Activated CD4-positive, alpha-beta T cell treated with anti-CD3 and anti-CD28 coated beads, Interleukin-2, amount 10 ng/mL, durations not matched to agents 24 days and 14 days (primary cell): ENCODE results near the gene JPT2. TPM values are rescaled to one million over a fixed set of nuclear protein-coding genes. Genes with fewer than 3 reads are reported as not detected.
"Not testable (repeated sequence)": the region's sequence is repeated elsewhere in the genome, so short reads cannot be mapped to it uniquely, and the experiment has no call there.

ENCODE experiments used
- DNase-seq: peaks from one replicate; pipeline ENCODE4 v3.0.0; 2022
- H3K27ac Mint-ChIP-seq: one replicate; pipeline ENCODE4 v1.8.0; 2022; ENCODE audit warnings: mild to moderate bottlenecking, mixed read lengths
- H3K27me3 Mint-ChIP-seq: one replicate; pipeline ENCODE4 v1.8.0; 2022; ENCODE audit warnings: mixed read lengths
- H3K36me3 Mint-ChIP-seq: one replicate; pipeline ENCODE4 v1.8.0; 2022; ENCODE audit warnings: low read depth, mild to moderate bottlenecking, mixed read lengths
- H3K4me1 Mint-ChIP-seq: one replicate; pipeline ENCODE4 v1.8.0; 2021; ENCODE audit warnings: mixed read lengths
- H3K4me3 Mint-ChIP-seq: one replicate; pipeline ENCODE4 v1.8.0; 2022; ENCODE audit warnings: mild to moderate bottlenecking, moderate library complexity, mixed read lengths
- H3K9me3 Mint-ChIP-seq: one replicate; pipeline ENCODE4 v1.8.0; 2021; ENCODE audit warnings: mixed read lengths
- intact Hi-C: fragments of 100-400 bp; cut with micrococcal nuclease; formaldehyde crosslinking; loops from one replicate; pipeline ENCODE4 v1.15.1; 2023
- total RNA-seq: library from RNA; stranded (reverse); gene quantifications from 2 replicates; pipeline ENCODE4 v1.2.3, GENCODE V29; 2022

Gene JPT2
- total RNA-seq, 1 donor from 2014 or later: 119 TPM

DNA sequence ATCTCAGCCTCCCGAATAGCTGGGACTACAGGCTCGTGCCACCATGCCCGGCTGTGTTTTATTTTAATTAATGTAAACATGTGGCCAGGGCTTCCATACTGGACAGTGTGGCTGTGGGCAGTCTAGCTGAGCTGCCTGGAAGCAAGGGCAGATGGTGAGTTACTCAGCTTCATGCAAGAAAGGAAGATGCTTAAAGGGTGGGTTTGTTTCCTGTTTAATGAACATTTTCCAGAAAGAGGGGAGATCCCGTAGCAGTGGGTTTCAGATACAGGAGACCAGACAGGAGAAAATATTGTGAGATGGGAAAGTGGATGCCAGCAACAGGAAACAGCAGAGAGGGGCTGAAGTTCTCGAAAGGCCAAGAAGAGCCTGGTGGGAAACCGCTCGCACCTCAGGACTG is 35.3 kb downstream of the JPT2 start:
- H3K9me3 Mint-ChIP-seq: no peaks in the 10 kb centered on the region
- peaks cover 7% of the 10 kb centered on the region for H3K4me1 Mint-ChIP-seq
- DNase-seq: no peak
- H3K4me3 Mint-ChIP-seq: no peak overlapping the region
- no peak overlapping the region for H3K27ac Mint-ChIP-seq
- intact Hi-C loops: no loop called here
- peaks cover 3% of the 10 kb centered on the region for H3K36me3 Mint-ChIP-seq
- H3K27me3 Mint-ChIP-seq: no peaks in the 10 kb centered on the region

DNA sequence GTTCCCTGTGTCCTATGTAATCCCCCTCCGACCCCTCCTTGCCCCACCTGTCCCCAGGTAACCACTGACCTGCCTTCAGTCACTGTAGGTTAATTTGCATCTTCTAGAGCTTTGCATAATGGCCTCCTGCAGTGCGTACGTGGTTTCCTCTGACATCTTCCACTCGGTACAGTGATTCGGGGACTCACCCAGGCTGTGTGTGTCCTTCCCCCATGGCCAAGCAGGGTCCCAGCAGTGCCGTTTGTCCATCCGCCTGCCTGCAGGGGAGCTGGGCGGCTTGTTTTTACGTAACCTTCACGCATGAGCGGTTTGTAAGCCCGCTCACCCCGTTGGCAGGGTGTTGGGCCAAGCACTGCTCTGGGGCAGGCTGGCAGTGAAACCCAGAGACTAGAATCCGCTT is 35.9 kb downstream of the JPT2 start:
- no peak overlapping the region for H3K27ac Mint-ChIP-seq
- H3K9me3 Mint-ChIP-seq: no peaks in the 10 kb centered on the region
- peaks cover 3% of the 10 kb centered on the region for H3K36me3 Mint-ChIP-seq
- H3K4me1 Mint-ChIP-seq: peaks cover 7% of the 10 kb centered on the region
- DNase-seq: no peak
- intact Hi-C loops: no loop called here
- H3K27me3 Mint-ChIP-seq: no peaks in the 10 kb centered on the region
- H3K4me3 Mint-ChIP-seq: no peak overlapping the region

DNA sequence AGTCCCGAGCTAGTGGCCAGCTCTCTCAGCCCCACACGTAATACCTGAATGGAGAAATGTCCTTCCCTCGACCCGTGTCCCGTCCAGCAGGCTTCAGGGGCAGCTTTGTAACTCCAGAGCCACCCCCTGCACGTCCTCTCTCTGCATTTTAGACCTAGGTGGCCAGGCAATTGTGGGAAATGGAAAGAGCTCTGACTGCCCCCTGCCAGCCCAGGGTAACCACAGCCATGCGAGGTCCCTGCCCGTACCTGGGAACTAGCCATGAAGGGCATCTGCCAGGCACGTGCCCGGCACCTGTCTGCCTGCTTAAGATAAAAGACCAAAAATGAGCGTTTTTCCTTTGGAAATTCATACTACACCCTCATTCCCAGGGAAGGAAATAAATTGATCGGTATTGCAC is 37.1 kb downstream of the JPT2 start:
- H3K36me3 Mint-ChIP-seq: peaks cover 1% of the 10 kb centered on the region
- peaks cover 8% of the 10 kb centered on the region for H3K4me1 Mint-ChIP-seq
- H3K9me3 Mint-ChIP-seq: no peaks in the 10 kb centered on the region

DNA sequence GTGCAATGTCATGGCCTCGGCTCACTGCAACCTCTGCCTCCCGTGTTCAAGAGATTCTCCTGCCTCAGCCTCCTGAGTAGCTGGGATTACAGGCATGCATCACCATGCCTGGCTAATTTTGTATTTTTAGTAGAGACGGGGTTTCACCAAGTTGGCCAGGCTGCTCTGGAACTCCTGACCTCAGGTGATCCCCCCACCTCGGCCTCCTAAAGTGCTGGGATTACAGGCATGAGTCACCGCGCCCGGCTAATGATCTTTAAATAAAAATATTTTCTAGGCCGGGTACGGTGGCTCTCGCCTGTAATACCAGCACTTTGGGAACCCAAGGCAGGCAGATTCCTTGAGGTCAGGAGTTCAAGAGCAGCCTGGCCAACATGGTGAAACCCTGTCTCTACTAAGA is 40.2 kb downstream of the JPT2 start:
- peaks cover 17% of the 10 kb centered on the region for H3K4me1 Mint-ChIP-seq
- H3K27me3 Mint-ChIP-seq, H3K36me3 Mint-ChIP-seq, H3K9me3 Mint-ChIP-seq, H3K4me3 Mint-ChIP-seq, H3K27ac Mint-ChIP-seq, DNase-seq, intact Hi-C loops: not testable (repeated sequence)

More for the DNA sequence above, 37.1 kb downstream of the JPT2 start:
- H3K27me3 Mint-ChIP-seq: no peaks in the 10 kb centered on the region
- intact Hi-C loops: no loop called here
- H3K4me3 Mint-ChIP-seq: no peak overlapping the region
- DNase-seq: no peak
- no peak overlapping the region for H3K27ac Mint-ChIP-seq

DNA sequence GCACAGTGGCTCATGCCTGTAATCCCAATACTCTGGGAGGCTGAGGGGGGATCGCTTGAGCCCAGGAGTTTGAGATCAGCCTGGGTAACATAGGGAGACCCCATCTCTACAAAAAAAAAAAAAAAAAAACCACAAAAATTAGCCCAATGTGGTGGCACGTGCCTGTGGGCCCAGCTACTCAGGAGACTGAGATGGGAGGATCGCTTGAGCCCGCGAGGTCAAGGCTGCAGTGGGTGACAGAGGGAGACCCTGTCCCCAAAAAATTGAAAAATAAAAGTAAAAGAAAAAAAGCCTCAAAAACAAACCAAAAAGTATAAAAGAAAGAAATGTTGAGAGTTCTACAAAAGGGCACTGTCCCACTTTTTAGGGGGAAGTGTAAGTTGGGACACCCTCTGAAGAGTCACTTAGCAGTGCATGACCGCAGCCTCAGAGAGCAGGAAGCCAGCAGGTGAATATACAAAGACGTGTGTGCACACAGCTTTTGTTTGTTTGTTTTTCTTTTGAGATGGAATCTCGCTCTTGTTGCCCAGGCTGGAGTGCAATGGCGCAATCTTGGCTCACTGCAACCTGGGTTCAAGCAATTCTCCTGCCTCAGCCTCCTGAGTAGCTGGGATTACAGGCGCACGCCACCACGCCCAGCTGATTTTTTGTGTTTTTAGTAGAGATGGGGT is 41.6 kb downstream of the JPT2 start:
- intact Hi-C loops, H3K9me3 Mint-ChIP-seq, H3K27ac Mint-ChIP-seq, H3K36me3 Mint-ChIP-seq, H3K4me3 Mint-ChIP-seq, H3K27me3 Mint-ChIP-seq: not testable (repeated sequence)
- H3K4me1 Mint-ChIP-seq: peaks cover 22% of the 10 kb centered on the region
- DNase-seq: peak; percentile 64

DNA sequence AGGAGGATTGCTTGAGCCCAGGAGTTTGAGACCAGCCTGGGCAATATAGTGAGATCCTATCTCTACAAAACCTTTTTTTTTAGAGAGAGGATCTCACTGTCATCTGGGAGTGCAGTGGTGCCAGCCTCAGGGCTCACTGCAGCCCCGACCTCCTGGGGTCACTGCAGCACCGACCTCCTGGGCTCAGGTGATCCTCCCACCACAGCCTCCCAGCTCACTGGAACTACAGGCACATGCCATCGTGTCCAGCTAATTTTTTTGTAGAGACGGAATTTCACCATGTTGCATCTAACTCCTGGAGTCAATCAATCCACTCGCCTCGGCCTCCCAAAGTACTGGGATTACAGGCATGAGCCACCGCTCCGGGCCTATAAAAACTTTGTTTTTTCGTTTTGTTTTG is 43.3 kb downstream of the JPT2 start:
- Mint-ChIP-seq H3K9me3 (no peaks in the 10 kb centered on the region), H3K27me3 (no peaks in the 10 kb centered on the region), H3K27ac (no peak overlapping the region), H3K4me1 (peaks cover 22% of the 10 kb centered on the region), H3K36me3 (peaks cover 8% of the 10 kb centered on the region), H3K4me3 (no peak overlapping the region)
- intact Hi-C loops: no loop called here
- no peak for DNase-seq

DNA sequence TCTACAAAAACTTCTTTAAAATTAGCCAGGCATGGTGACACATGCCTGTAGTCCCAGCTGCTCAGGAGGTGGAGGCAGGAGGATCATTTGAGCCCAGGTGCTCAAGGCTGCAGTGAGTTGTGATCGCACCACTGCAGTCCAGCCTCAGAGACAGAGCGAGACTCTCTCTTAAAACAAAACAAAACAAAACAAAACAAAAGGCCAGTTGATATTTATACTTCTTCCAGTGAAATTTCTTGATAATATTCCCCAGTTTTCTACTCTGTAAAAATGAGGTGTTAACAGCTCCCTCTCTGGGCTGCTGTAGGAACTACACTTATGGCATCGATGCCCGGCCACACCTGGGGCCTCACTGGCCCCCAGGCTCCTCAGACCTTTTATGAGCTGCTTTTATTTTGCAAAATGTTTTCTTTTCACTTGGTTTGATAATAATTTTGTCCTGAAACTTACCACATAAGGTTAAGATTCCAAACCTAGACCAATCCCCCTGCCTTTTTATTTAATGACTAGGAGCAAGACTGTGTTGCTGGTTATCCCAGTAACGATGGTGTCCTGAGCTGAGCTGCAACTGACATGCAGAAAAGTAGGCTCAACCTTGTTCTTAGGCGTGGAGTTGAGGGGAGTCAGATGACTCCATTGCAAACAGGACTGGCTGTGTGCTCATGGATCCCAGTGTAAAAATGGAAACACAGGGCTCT is 45.5 kb downstream of the JPT2 start:
- no peaks in the 10 kb centered on the region for H3K27me3 Mint-ChIP-seq
- peaks cover 24% of the 10 kb centered on the region for H3K4me1 Mint-ChIP-seq
- no peak overlapping the region for H3K27ac Mint-ChIP-seq
- peaks cover 14% of the 10 kb centered on the region for H3K36me3 Mint-ChIP-seq
- no peak overlapping the region for H3K4me3 Mint-ChIP-seq
- intact Hi-C loops: no loop called here
- DNase-seq: peak; percentile 86
- no peaks in the 10 kb centered on the region for H3K9me3 Mint-ChIP-seq

DNA sequence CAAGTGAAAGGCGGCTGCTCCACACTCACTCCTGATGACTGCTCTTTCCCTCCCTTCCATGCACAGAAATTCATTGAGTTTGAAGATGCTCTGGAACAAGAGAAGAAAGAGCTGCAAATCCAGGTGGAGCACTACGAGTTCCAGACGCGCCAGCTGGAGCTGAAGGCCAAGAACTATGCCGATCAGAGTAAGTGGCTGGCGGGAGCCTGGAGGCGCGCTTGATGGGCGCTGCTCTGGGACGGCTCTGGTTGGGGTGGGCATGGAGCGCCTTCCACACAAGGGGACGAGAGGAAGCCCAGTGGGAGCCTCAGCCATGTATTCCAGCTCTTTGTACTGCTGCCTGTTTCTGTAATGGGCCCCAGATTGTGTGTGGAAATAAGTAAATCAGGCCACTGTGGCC is 46.4 kb downstream of the JPT2 start:
- Mint-ChIP-seq H3K4me1 (peaks cover 22% of the 10 kb centered on the region), H3K4me3 (no peak overlapping the region), H3K36me3 (peaks cover 20% of the 10 kb centered on the region), H3K27ac (no peak overlapping the region), H3K27me3 (no peaks in the 10 kb centered on the region), H3K9me3 (no peaks in the 10 kb centered on the region)
- intact Hi-C loops: no loop called here
- no peak for DNase-seq

DNA sequence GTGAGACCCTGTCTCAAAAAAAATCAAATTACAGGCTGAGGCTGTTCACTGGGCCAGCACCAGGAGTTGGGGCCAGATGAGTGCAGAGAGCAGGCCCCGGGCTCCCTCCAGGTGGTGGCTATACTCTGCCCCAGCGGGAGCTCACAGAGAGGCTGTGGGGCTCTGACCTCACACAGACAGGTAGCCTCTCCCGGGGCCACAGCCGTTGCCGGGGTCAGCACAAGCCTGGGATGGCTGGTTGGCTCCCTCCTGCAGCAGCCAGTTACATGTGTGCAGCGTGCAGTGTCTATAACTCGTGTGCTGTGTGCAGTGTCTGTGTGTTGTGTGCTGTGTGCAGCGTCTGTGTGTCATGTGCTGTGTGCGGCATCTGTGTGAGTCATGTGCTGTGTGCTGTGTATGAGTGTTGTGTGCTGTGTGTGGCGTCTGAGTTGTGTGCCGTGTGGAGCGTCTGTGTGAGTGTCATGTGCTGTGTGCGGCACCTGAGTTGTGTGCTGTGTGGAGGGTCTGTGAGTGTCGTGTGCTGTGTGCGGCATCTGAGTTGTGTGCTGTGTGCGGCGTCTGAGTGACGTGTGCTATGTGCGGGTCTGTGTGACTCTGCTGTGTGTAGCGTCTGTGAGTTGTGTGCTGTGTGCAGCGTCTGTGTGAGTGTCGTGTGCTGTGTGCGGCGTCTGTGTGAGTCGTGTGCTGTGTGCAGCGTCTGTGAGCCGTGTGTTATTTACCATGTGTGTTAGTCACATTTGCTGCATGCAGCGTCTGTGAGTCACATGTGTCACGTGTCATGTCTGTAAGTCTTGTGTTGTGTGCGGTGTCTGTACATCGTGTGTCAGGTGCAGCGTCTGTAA is 48.8 kb downstream of the JPT2 start:
- H3K36me3 Mint-ChIP-seq: peaks cover 23% of the 10 kb centered on the region
- no peak overlapping the region for H3K4me3 Mint-ChIP-seq
- no peaks in the 10 kb centered on the region for H3K27me3 Mint-ChIP-seq
- DNase-seq: no peak
- intact Hi-C loops: no loop called here
- H3K27ac Mint-ChIP-seq: no peak overlapping the region
- H3K4me1 Mint-ChIP-seq: peaks cover 14% of the 10 kb centered on the region
- no peaks in the 10 kb centered on the region for H3K9me3 Mint-ChIP-seq

DNA sequence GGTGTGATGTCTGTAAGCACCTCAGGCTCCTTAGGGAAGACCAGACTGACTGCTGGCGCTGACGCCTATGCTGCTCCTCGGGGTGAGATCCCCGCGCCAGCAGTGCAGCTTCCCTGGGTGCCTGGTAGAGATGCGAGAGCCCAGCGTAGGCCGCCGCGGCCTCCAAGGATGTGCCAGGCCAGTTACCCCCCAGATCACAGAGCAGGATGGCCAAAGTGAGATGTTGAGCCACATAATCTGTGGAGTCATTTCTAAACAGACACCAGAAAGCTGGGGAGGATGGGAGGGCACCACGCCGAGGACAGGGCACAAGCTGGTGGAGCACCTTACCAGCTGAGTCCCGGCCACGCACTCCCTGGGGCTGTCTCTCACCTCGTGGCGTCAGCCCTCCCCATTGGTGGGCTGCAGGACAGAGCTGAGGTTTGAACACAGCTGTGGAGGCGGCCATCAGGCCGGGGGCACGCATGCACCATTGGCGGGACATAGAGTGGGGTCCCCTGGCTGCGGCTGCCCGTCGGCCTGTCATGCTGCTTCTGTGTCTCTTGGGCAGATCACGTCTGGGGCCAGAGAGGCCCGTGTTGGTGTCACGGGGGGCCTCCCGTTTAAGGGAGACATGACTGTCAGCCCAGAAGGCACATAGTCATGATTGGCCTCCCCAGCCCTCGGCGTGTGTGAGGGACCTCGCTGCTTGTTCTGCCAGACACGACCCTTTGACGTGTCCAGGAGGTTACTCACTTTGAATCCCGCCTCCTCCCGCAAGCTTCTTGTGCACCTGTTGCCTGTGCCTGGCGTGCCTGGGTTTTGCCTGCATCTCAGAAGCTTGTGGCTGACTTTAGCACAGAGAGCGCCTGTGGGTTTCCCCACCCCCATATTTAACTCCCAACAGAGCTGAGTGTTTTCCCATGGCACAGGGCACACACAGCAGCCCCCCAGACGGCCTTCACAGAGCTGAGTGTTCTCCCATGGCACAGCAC is 49.9 kb downstream of the JPT2 start:
- DNase-seq: no peak
- H3K36me3 Mint-ChIP-seq: peaks cover 26% of the 10 kb centered on the region
- H3K27ac Mint-ChIP-seq: no peak overlapping the region
- H3K9me3 Mint-ChIP-seq: no peaks in the 10 kb centered on the region
- H3K4me1 Mint-ChIP-seq: peaks cover 8% of the 10 kb centered on the region
- intact Hi-C loops: no loop called here
- H3K27me3 Mint-ChIP-seq: no peaks in the 10 kb centered on the region
- H3K4me3 Mint-ChIP-seq: no peak overlapping the region

DNA sequence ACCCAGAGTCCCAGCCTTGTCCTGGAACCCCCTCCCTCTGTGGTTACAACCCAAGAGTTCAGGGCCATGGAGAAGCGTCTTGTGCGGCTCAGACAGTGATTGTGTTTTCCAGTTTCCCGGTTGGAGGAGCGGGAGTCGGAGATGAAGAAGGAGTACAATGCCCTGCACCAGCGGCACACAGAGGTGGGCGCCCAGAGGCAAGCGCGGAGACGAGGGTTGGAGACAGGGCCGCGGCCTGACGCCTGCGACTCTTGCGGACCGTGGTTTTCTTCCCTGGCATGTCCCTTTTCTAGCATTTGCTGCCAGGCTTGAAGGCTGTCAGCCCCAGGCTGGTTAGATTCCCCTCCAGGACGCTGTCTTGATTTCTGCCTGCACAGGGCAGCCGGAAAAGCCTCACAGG is 50.9 kb downstream of the JPT2 start:
- no peaks in the 10 kb centered on the region for H3K9me3 Mint-ChIP-seq
- H3K4me3 Mint-ChIP-seq: no peak overlapping the region
- H3K27ac Mint-ChIP-seq: no peak overlapping the region
- intact Hi-C loops: no loop called here
- no peaks in the 10 kb centered on the region for H3K27me3 Mint-ChIP-seq
- DNase-seq: no peak
- peaks cover 29% of the 10 kb centered on the region for H3K36me3 Mint-ChIP-seq
- peaks cover 2% of the 10 kb centered on the region for H3K4me1 Mint-ChIP-seq

DNA sequence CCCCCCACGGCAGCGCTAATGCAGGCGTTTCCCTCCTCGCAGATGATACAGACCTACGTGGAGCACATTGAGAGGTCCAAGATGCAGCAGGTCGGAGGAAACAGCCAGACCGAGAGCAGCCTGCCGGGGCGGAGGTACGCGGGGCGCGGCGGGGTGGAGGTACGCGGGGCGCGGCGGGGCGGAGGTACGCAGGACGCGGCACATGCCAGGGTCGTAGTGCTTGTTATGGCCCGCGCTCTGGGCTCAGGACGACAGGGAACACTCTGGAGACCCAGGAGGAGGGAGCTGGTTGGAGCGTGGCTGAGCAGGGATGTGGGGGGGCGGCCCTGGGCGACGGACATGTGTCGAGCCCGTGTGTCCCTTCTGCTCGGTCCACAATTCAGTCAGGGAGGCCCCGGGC is 51.4 kb downstream of the JPT2 start:
- DNase-seq: no peak
- Mint-ChIP-seq H3K36me3 (peaks cover 29% of the 10 kb centered on the region), H3K9me3 (no peaks in the 10 kb centered on the region), H3K4me1 (peaks cover 2% of the 10 kb centered on the region), H3K27me3 (no peaks in the 10 kb centered on the region), H3K4me3 (no peak overlapping the region), H3K27ac (no peak overlapping the region)
- intact Hi-C loops: no loop called here

DNA sequence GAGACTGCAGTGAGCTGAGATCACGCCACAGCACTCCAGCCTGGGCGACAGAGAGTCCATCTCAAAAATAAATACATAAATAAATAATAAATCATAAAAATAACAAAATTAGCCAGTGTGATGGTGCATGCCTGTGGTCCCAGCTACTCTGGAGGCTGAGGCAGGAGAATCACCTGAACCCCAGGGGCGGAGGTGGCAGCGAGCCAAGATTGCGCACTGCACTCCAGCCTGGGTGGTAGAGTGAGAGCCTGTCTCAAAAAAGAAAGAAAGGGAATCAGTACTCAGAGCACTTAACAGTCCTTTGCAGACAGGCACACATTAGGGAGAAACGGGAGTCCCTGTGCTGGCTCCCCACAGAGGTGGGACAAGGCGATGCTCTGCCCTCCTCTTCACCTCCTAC is 53.0 kb downstream of the JPT2 start:
- intact Hi-C loops: no loop called here
- H3K27me3 Mint-ChIP-seq: no peaks in the 10 kb centered on the region
- peaks cover 2% of the 10 kb centered on the region for H3K4me1 Mint-ChIP-seq
- H3K4me3 Mint-ChIP-seq: no peak overlapping the region
- H3K9me3 Mint-ChIP-seq: no peaks in the 10 kb centered on the region
- peaks cover 27% of the 10 kb centered on the region for H3K36me3 Mint-ChIP-seq
- H3K27ac Mint-ChIP-seq: no peak overlapping the region
- no peak for DNase-seq
